CD4-positive, alpha-beta memory T cell (primary cell): ENCODE data around the gene ADGRD2. TPM values are rescaled to one million over a fixed set of nuclear protein-coding genes. Genes with fewer than 3 reads are reported as not detected.

ENCODE experiments used
- CTCF ChIA-PET: fragments of 350-600 bp; sonication (Branson Sonifier 250); formaldehyde crosslinking; loops from one replicate; lab custom pipeline; 2021; ENCODE audit warnings: inconsistent platforms; ENCODE audit not compliant: partially characterized antibody; lab: Charles Lee
- POLR2A ChIA-PET: fragments of 350-600 bp; sonication (Branson Sonifier 250); formaldehyde crosslinking; loops from one replicate; lab custom pipeline; 2021; ENCODE audit not compliant: partially characterized antibody; lab: Charles Lee
- DNase-seq, 5 donors: peaks; one replicate each; pipeline versions ENCODE4 v3.0.0 to v3.0.0-alpha.2; 2020 to 2022; ENCODE audit warnings: mixed read lengths in 1 of 5
- H3K27ac ChIP-seq: one replicate; pipeline ENCODE4 v1.7.0; 2013; ENCODE audit warnings: low read depth, low read length
- H3K27me3 ChIP-seq: 2 replicates; pipeline ENCODE4 v1.7.0; 2013; ENCODE audit warnings: mild to moderate bottlenecking, low read length, moderate library complexity; ENCODE audit not compliant: insufficient read depth
- H3K36me3 ChIP-seq: 2 replicates; pipeline ENCODE4 v1.7.0; 2013; ENCODE audit warnings: mild to moderate bottlenecking, low read length, moderate library complexity; ENCODE audit not compliant: insufficient read depth
- H3K4me1 ChIP-seq: 2 replicates; pipeline ENCODE4 v1.7.0; 2013; ENCODE audit warnings: mild to moderate bottlenecking, low read length, moderate library complexity; ENCODE audit not compliant: insufficient read depth
- H3K4me3 ChIP-seq, 2 donors: one replicate each; pipeline ENCODE4 v1.7.0; 2013; ENCODE audit warnings: low read length in 2 of 2, mild to moderate bottlenecking in 1 of 2
- H3K9me3 ChIP-seq, 2 donors: one replicate each; pipeline ENCODE4 v1.7.0; 2013; ENCODE audit warnings: low read length in 2 of 2, control low read depth in 1 of 2; ENCODE audit not compliant: control insufficient read depth in 1 of 2
- H3K27ac Mint-ChIP-seq, 7 donors: one replicate each; pipeline ENCODE4 v1.8.0; 2020 to 2021; ENCODE audit warnings: mixed read lengths in 7 of 7, mild to moderate bottlenecking in 6 of 7, inconsistent platforms in 3 of 7, moderate library complexity in 3 of 7
- H3K27me3 Mint-ChIP-seq, 2 donors: one replicate each; pipeline ENCODE4 v1.8.0; 2020 to 2021; ENCODE audit warnings: mixed read lengths in 2 of 2
- H3K36me3 Mint-ChIP-seq, 2 donors: one replicate each; pipeline ENCODE4 v1.8.0; 2020 to 2021; ENCODE audit warnings: mixed read lengths in 2 of 2, inconsistent platforms in 1 of 2, mild to moderate bottlenecking in 1 of 2
- H3K4me1 Mint-ChIP-seq, 4 donors: one replicate each; pipeline ENCODE4 v1.8.0; 2020 to 2021; ENCODE audit warnings: mixed read lengths in 4 of 4, mild to moderate bottlenecking in 1 of 4
- H3K4me3 Mint-ChIP-seq, 8 donors: one replicate each; pipeline ENCODE4 v1.8.0; 2020 to 2021; ENCODE audit warnings: mixed read lengths in 8 of 8, mild to moderate bottlenecking in 7 of 8, moderate library complexity in 6 of 8, inconsistent platforms in 3 of 8
- H3K9me3 Mint-ChIP-seq, 8 donors: one replicate each; pipeline ENCODE4 v1.8.0; 2020 to 2021; ENCODE audit warnings: mixed read lengths in 8 of 8, mild to moderate bottlenecking in 5 of 8, inconsistent platforms in 3 of 8, moderate library complexity in 1 of 8
- intact Hi-C: fragments of 100-400 bp; cut with micrococcal nuclease; formaldehyde crosslinking; loops from one replicate; pipeline ENCODE4 v1.15.1; 2023
- polyA plus RNA-seq, 2 donors: library from polyadenylated mRNA; unstranded; fragments of 300-500 nt; fragmentation: Illumina TruSeq; gene quantifications; one replicate each; pipeline ENCODE4 v1.2.3, GENCODE V29; 2021
- total RNA-seq, 2 experiments: library from RNA; stranded (reverse); gene quantifications; one replicate each; pipeline ENCODE4 v1.2.3, GENCODE V29; 2021

ADGRD2 gene
- total and polyA plus RNA-seq, 4 experiments from 2014 or later: not detected

DNA sequence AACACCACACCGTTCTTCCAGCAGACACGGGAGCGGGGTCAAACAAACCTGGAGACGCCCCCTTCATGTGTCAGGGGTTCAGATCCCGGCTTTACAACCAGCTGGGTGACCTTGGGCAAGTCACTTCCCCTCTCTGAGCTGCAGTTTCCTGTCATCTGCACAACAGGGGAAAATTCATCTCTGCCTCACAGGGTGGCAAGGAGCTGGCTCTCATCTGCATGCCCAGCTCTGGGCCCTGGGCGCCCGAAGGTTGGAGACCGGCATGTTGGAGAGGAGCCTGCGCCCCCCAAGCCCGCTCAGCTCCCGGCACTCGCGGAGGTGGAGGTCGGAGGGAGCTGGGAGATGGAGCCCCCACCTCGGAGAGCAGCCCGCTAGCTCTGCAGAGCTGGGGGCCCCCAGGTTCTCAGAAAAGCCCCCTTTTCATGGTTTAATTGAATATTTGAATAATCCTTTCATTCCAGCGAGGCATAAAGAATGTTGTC lies 36.6 kb downstream of the ADGRD2 start:
- Mint-ChIP-seq H3K27me3 (peaks cover 3 to 4% of the 10 kb centered on the region in 2 donors), H3K9me3 (no peaks in the 10 kb centered on the region), H3K4me1 (no peaks in the 10 kb centered on the region), H3K4me3 (no peak overlapping the region), H3K36me3 (no peaks in the 10 kb centered on the region), H3K27ac (no peak overlapping the region)
- Histone ChIP-seq H3K36me3 (no peaks in the 10 kb centered on the region), H3K4me3 (no peak overlapping the region), H3K9me3 (no peaks in the 10 kb centered on the region), H3K4me1 (no peaks in the 10 kb centered on the region), H3K27ac (no peak overlapping the region), H3K27me3 (no peaks in the 10 kb centered on the region)
- no peak for DNase-seq
- CTCF ChIA-PET: no interaction called here
- POLR2A ChIA-PET: no interaction called here
- intact Hi-C loops: no loop called here

DNA sequence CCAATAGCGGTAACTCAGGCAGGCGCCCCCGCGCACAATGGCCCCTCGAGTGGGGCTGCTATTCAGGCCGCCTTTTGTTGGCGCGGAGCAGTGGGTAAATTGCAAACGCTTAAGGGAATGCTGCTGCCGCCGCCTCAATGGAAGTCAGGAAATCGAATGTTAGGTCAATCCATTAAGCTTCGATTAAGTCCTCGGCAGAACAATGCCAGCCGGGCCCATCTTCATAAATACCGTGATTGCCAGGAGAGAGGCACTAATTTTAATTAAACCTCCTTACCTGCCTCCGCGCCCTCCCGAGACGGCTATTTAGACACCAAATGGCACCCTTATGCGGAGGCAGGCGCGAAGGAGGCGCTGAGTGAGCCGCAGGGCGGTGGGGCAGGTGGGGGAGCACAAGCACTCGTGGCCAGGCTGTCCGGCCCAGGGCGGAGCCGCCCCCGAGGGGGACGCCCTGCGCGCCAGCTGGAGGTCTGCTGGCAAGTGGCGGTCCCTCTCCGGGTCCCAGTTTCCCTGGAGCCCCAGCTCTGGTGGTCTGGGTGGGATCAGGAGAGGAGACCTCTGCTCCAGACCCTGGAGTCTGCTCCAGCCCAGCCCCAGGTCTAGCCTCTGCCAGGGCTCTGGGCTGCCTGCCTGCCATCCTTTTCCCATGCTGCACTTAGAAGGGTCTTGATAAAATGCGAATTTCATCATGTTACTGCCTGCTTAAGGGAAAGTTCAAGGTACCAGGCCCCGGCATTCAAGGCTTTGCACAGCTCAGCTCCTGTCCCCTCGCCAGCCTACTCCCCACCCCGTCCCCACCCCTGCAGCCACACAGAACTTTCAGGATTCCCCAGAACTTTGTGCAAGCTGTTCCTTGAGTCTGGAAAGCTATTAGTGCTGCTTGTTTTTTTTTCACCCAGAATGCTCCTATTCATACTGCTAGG lies 37.3 kb downstream of the ADGRD2 start:
- Mint-ChIP-seq H3K9me3 (no peaks in the 10 kb centered on the region), H3K27me3 (peaks cover 3 to 4% of the 10 kb centered on the region in 2 donors), H3K27ac (no peak overlapping the region), H3K4me3 (no peak overlapping the region), H3K4me1 (no peaks in the 10 kb centered on the region), H3K36me3 (no peaks in the 10 kb centered on the region)
- H3K4me1 ChIP-seq: no peaks in the 10 kb centered on the region
- intact Hi-C loops: no loop called here
- H3K27me3 ChIP-seq: no peaks in the 10 kb centered on the region
- H3K36me3 ChIP-seq: no peaks in the 10 kb centered on the region
- ChIA-PET CTCF (no interaction called here), POLR2A (no interaction called here)
- no peak for DNase-seq
- no peak overlapping the region for H3K27ac ChIP-seq
- no peaks in the 10 kb centered on the region for H3K9me3 ChIP-seq
- no peak overlapping the region for H3K4me3 ChIP-seq

DNA sequence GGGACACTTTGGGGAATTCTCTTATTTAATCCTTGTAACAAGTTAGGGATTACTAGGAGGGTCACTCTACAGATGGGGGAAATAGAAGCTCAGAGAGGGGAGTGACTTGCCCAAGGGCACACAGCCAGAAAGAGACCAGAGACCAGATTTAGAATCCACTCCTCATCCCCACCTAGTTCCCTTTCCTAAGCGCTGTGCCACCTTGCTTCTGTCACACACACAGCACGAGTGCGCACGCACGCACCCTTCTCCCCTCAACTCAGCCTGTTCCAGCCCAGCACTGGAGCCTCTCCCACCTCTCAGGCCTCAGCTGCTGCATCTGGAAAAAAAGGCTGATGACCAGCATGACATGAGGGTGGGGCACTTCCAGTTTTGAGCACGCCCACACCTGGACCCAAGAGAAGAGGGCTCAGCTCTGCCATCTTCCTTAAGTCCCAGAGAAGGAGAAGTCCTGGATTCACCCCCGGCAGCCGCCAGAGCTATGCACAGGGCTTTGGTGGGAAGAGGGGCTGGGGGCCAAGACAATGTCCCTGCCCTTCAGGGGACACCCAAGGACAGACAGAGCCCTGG lies 38.5 kb downstream of the ADGRD2 start:
- Mint-ChIP-seq H3K4me3 (no peak overlapping the region), H3K36me3 (no peaks in the 10 kb centered on the region), H3K4me1 (no peaks in the 10 kb centered on the region), H3K27ac (no peak overlapping the region), H3K27me3 (peaks cover 3 to 4% of the 10 kb centered on the region in 2 donors), H3K9me3 (no peaks in the 10 kb centered on the region)
- POLR2A ChIA-PET: no interaction called here
- CTCF ChIA-PET: no interaction called here
- Histone ChIP-seq H3K36me3 (no peaks in the 10 kb centered on the region), H3K9me3 (no peaks in the 10 kb centered on the region), H3K4me3 (no peak overlapping the region), H3K4me1 (no peaks in the 10 kb centered on the region), H3K27ac (no peak overlapping the region), H3K27me3 (no peaks in the 10 kb centered on the region)
- DNase-seq: no peak
- intact Hi-C loops: no loop called here

DNA sequence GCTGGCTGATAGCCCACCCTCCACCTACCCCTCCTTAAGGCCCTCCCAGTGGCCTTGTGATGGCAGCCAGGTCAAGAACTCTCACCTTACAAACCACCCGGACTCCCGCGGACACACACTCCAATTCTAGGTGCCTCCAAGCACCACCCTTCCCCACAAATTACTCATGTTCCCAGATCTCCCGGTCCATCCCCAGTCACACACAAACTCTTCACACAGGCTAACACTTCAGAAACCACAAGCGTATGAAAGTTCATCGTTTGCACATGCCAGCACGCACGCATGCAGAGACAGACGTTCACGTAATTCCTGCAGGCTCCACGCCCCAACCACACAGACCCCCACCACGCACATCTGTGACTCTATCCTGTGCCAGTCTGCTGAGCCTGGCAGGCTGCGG lies 39.0 kb downstream of the ADGRD2 start:
- H3K4me1 ChIP-seq: no peaks in the 10 kb centered on the region
- no peak overlapping the region for H3K4me3 ChIP-seq
- H3K27me3 ChIP-seq: no peaks in the 10 kb centered on the region
- Mint-ChIP-seq H3K36me3 (no peaks in the 10 kb centered on the region), H3K4me1 (peaks cover 0 to under 1% (median under 1%) of the 10 kb centered on the region in 4 donors), H3K9me3 (no peaks in the 10 kb centered on the region), H3K4me3 (no peak overlapping the region), H3K27ac (no peak overlapping the region), H3K27me3 (peaks cover 3 to 4% of the 10 kb centered on the region in 2 donors)
- ChIA-PET POLR2A (no interaction called here), CTCF (no interaction called here)
- H3K27ac ChIP-seq: no peak overlapping the region
- H3K9me3 ChIP-seq: no peaks in the 10 kb centered on the region
- intact Hi-C loops: no loop called here
- no peaks in the 10 kb centered on the region for H3K36me3 ChIP-seq
- no peak for DNase-seq

DNA sequence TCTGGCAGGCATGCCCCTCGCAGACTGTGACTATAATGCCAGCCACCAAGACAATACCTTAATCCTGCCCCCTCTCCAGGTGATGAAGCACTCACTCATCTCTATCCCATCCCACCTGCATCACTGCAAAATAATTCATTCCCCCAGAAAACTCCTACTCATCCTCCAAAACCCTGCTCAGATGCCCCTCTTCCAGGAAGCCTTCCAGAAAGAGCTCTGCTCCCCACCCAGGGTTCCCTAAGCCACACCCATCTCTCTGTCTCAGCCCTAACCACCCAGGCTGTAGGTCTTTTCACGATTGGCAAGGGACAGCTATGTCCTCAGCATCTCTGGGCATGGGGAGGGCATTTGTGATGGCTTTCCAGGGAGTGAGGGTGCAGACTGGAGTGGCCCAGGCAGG lies 39.8 kb downstream of the ADGRD2 start:
- H3K9me3 ChIP-seq: no peaks in the 10 kb centered on the region
- H3K4me3 ChIP-seq: no peak overlapping the region
- H3K4me1 ChIP-seq: no peaks in the 10 kb centered on the region
- H3K4me1 Mint-ChIP-seq: peaks cover 0 to 2% (median under 1%) of the 10 kb centered on the region in 4 donors
- POLR2A ChIA-PET: no interaction called here
- CTCF ChIA-PET: no interaction called here
- no peak overlapping the region for H3K27ac Mint-ChIP-seq
- no peak for DNase-seq
- intact Hi-C loops: no loop called here
- no peak overlapping the region for H3K4me3 Mint-ChIP-seq
- no peak overlapping the region for H3K27ac ChIP-seq
- H3K36me3 ChIP-seq: no peaks in the 10 kb centered on the region
- no peaks in the 10 kb centered on the region for H3K27me3 ChIP-seq
- H3K27me3 Mint-ChIP-seq: peaks cover 3 to 4% of the 10 kb centered on the region in 2 donors
- no peaks in the 10 kb centered on the region for H3K9me3 Mint-ChIP-seq
- no peaks in the 10 kb centered on the region for H3K36me3 Mint-ChIP-seq

DNA sequence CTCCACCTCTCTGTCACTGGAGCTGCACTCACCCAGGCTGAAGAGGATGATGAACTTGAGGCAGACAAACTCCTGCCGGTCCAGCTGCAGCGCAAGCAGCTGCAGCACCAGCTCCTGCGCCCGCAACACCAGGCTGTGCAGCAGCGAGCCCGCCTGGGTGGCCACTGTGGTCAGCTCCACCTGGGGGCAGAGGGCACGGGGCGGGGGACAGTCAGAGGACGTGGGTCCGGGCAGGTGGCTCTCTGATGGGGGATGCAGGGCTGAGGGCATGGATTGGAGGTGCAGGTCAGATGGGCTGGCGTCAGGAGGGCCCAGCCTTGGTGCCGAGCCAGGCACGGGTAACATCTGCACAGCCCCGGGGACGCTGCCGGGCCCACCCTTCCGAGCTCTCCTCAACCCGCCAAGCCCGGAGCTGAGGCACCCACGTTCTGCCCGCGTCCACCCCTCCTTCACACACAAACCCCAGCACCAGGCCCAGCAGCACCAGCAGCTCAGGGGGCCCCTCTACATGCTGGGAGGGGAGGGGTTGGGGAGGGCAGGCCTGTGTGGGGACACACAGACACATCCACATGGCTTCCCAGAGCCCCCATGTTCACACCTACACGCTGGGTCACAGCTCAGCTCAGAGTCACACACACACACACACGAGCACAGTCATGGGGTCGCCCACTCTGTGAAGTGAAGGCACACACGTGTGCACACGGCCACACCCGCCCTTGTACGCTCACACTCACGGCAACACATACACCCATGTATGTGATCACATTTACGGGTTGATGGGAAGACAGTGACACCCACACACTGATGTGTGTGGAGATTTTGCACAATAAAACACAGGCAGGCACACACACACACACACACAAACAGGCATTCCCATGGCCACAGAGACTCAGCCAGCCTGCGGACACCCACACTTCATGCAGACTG lies 41.1 kb downstream of the ADGRD2 start:
- H3K27ac Mint-ChIP-seq: no peak overlapping the region
- intact Hi-C loops: no loop called here

DNA sequence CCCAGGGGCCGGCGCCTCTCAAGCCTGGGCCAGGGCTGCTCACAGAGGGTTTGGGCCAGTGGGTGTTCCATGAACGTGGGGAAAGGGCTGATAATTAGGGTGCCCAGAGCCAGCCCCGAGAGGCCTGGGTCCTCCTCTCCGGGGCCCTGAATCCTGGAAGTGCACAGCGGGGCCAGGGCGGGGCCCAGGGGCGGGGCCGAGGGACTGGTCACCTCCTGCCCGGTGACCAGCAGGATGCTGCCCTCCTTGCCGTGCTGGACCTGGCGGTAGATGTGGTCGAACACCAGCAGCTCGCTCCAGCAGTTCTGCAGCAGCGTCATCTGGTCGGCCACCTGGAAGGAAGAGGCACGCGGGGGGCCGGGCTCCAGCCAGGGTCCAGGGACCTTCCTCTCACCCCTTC lies 42.6 kb downstream of the ADGRD2 start:
- Histone ChIP-seq H3K27me3 (no peaks in the 10 kb centered on the region), H3K4me3 (no peak overlapping the region), H3K27ac (no peak overlapping the region), H3K4me1 (peaks cover 6% of the 10 kb centered on the region), H3K9me3 (no peaks in the 10 kb centered on the region), H3K36me3 (no peaks in the 10 kb centered on the region)
- Mint-ChIP-seq H3K27me3 (peaks cover 3 to 7% of the 10 kb centered on the region in 2 donors), H3K4me3 (no peak overlapping the region), H3K9me3 (no peaks in the 10 kb centered on the region), H3K36me3 (no peaks in the 10 kb centered on the region), H3K27ac (no peak overlapping the region), H3K4me1 (peaks cover 5 to 11% (median 5%) of the 10 kb centered on the region in 4 donors)
- intact Hi-C loops: no loop called here
- ChIA-PET POLR2A (no interaction called here), CTCF (no interaction called here)
- DNase-seq: no peak

More for the DNA sequence above, 41.1 kb downstream of the ADGRD2 start:
- Histone ChIP-seq H3K9me3 (no peaks in the 10 kb centered on the region), H3K4me3 (no peak overlapping the region), H3K27me3 (no peaks in the 10 kb centered on the region), H3K27ac (no peak overlapping the region), H3K36me3 (no peaks in the 10 kb centered on the region), H3K4me1 (peaks cover 6% of the 10 kb centered on the region)
- DNase-seq: no peak
- Mint-ChIP-seq H3K4me3 (no peak overlapping the region), H3K36me3 (no peaks in the 10 kb centered on the region), H3K27me3 (peaks cover 3 to 7% of the 10 kb centered on the region in 2 donors), H3K9me3 (no peaks in the 10 kb centered on the region), H3K4me1 (peaks cover 5 to 11% (median 5%) of the 10 kb centered on the region in 4 donors)
- POLR2A ChIA-PET: no interaction called here
- CTCF ChIA-PET: no interaction called here
